Measurements from ENCODE around the gene ABCC1. TPM values are rescaled to one million over a fixed set of nuclear protein-coding genes. Genes with fewer than 3 reads are reported as not detected.

Gene ABCC1
- total RNA-seq, 4 donors from 2014 or later: 17.3 to 105 (median 28.3) TPM

- no peak overlapping the region for H3K27ac ChIP-seq
- H3K4me3 ChIP-seq: no peak overlapping the region
- no peaks in the 10 kb centered on the region for H3K9me3 ChIP-seq
- H3K27me3 ChIP-seq: no peaks in the 10 kb centered on the region
- no peak for TF ChIP-seq CTCF (IDR thresholded peaks at IDR 0.05)
- TF ChIP-seq POLR2A (IDR thresholded peaks at IDR 0.05): no peak
- peaks cover 0 to 61% (median 0%) of the 10 kb centered on the region in 3 donors for H3K36me3 ChIP-seq
- DNase-seq: no peak
- no peaks in the 10 kb centered on the region for H3K4me1 ChIP-seq
These were observed 96.5 kb downstream of the ABCC1 start for GRCh38 chr16:16045879-16046278.

- H3K36me3 ChIP-seq: peaks cover 0 to 71% (median 0%) of the 10 kb centered on the region in 3 donors
- DNase-seq: no peak
- H3K27me3 ChIP-seq: no peaks in the 10 kb centered on the region
- H3K4me1 ChIP-seq: no peaks in the 10 kb centered on the region
- H3K9me3 ChIP-seq: no peaks in the 10 kb centered on the region
- no peak overlapping the region for H3K27ac ChIP-seq
- TF ChIP-seq POLR2A (IDR thresholded peaks at IDR 0.05) (no peak), CTCF (IDR thresholded peaks at IDR 0.05) (no peak)
- no peak overlapping the region for H3K4me3 ChIP-seq
These were observed 98.3 kb downstream of the ABCC1 start for GRCh38 chr16:16047761-16048160.

GRCh38 chr16:16048904-16049582 is 99.6 kb downstream of the ABCC1 start:
- Histone ChIP-seq H3K4me1 (no peaks in the 10 kb centered on the region), H3K9me3 (no peaks in the 10 kb centered on the region), H3K36me3 (peaks cover 0 to 73% (median 0%) of the 10 kb centered on the region in 3 donors), H3K27ac (no peak overlapping the region), H3K27me3 (no peaks in the 10 kb centered on the region), H3K4me3 (no peak overlapping the region)
- TF ChIP-seq POLR2A (IDR thresholded peaks at IDR 0.05): no peak
- TF ChIP-seq CTCF (IDR thresholded peaks at IDR 0.05): no peak
- no peak for DNase-seq

GRCh38 chr16:16050106-16050505 is 100.7 kb downstream of the ABCC1 start:
- Histone ChIP-seq H3K4me1 (no peaks in the 10 kb centered on the region), H3K36me3 (peaks cover 0 to 71% (median 0%) of the 10 kb centered on the region in 3 donors), H3K9me3 (no peaks in the 10 kb centered on the region), H3K4me3 (no peak overlapping the region), H3K27me3 (no peaks in the 10 kb centered on the region), H3K27ac (no peak overlapping the region)
- no peak for TF ChIP-seq POLR2A (IDR thresholded peaks at IDR 0.05)
- TF ChIP-seq CTCF (IDR thresholded peaks at IDR 0.05): no peak
- no peak for DNase-seq

GRCh38 chr16:16051132-16051531 is 101.7 kb downstream of the ABCC1 start:
- H3K9me3 ChIP-seq: no peaks in the 10 kb centered on the region
- no peak overlapping the region for H3K27ac ChIP-seq
- no peaks in the 10 kb centered on the region for H3K4me1 ChIP-seq
- H3K36me3 ChIP-seq: peaks cover 0 to 71% (median 0%) of the 10 kb centered on the region in 3 donors
- no peaks in the 10 kb centered on the region for H3K27me3 ChIP-seq
- no peak for DNase-seq
- H3K4me3 ChIP-seq: no peak overlapping the region
- TF ChIP-seq POLR2A (IDR thresholded peaks at IDR 0.05): no peak
- no peak for TF ChIP-seq CTCF (IDR thresholded peaks at IDR 0.05)

All from Peyer's patch (tissue), 4 donors.